Measurements from ENCODE around the gene NRXN3.

The NRXN3 gene

DNA sequence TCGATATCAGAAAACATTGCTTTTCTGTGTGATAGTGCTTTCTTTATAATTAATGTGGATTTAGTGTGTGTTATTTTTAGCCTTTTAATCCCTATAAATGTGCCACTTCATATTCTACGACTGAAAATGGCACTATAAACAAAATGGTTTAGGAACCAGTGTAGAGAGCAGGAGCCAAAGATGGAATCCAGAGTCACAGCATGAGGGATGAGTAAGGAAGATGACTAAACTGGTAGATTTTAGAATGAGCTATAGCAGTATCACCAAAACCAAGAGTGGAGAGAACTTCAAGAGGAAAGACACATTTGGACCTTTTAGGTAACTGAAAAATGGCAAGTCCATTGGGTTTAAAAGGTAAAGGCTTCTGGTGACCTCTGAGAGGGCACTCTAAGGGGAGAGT, 887.2 kb downstream of the NRXN3 start:
- POLR2A ChIA-PET = interaction anchor here (1.0 kb wide), 1 partner anchor 12 kb away, joined by 3 read pairs; no protein-coding TSS in a partner anchor

DNA sequence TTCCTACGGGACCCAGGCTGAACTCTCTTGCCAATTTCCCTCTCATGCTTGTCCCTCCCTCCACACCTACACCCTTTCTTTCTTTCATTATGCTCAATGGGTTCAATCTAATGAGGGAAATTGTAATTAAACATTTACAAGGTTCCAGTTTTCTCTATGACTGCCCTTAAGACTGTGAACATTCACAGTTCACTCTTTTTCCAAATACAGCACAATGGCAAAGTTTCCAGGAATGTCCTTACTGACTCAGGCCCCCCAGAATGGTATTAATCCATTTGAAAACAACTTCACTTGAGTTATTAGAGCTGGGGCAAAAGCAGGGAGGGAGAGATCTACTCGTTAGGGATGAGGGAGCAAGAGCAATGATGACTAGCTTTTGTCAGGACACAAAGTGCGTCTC, 892.1 kb downstream of the NRXN3 start:
- no peak for DNase-seq (ENCODE audit: low read depth, low spot score)
- ChIA-PET CTCF (interaction anchor here (1.4 kb wide), 1 partner anchor 10 kb away, joined by 3 read pairs; no protein-coding TSS in a partner anchor), POLR2A (no interaction called here)
- no peak overlapping the region for H3K4me3 ChIP-seq (ENCODE audit: low read depth, low read length)
- TF ChIP-seq, protein P1, sequence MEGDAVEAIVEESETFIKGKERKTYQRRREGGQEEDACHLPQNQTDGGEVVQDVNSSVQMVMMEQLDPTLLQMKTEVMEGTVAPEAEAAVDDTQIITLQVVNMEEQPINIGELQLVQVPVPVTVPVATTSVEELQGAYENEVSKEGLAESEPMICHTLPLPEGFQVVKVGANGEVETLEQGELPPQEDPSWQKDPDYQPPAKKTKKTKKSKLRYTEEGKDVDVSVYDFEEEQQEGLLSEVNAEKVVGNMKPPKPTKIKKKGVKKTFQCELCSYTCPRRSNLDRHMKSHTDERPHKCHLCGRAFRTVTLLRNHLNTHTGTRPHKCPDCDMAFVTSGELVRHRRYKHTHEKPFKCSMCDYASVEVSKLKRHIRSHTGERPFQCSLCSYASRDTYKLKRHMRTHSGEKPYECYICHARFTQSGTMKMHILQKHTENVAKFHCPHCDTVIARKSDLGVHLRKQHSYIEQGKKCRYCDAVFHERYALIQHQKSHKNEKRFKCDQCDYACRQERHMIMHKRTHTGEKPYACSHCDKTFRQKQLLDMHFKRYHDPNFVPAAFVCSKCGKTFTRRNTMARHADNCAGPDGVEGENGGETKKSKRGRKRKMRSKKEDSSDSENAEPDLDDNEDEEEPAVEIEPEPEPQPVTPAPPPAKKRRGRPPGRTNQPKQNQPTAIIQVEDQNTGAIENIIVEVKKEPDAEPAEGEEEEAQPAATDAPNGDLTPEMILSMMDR (IDR thresholded peaks at IDR 0.05; ENCODE audit: insufficient read depth, low read length, missing control alignments) = no peak

More for the DNA sequence above, 887.2 kb downstream of the NRXN3 start:
- H3K4me3 ChIP-seq (ENCODE audit: low read depth, low read length) = no peak overlapping the region
- no peak for DNase-seq (ENCODE audit: low read depth, low spot score)
- CTCF ChIA-PET = no interaction called here
- TF ChIP-seq, protein P1 (IDR thresholded peaks at IDR 0.05; ENCODE audit: insufficient read depth, low read length, missing control alignments) = no peak

DNA sequence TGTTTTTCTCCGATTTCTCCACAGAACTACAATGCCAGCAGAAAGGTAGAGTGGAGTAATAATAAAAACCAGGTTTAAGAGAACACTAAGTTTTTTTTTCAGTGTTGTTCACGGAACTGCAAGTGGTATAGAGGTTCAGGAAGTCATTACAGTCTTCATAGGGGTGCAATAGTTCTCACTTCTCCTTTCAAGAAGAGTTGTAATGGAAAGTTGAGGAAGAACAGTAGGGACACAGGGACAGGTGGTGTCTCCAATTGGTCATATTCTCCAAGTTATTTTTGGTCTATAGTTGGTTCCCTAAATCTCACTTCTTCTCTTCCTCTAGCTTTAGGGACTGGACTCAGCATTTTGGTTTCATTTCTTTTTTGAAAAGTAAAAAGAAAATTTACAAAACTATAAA, 894.0 kb downstream of the NRXN3 start:
- no peak overlapping the region for H3K4me3 ChIP-seq (ENCODE audit: low read depth, low read length)
- ChIA-PET CTCF (no interaction called here), POLR2A (no interaction called here)
- no peak for DNase-seq (ENCODE audit: low read depth, low spot score)
- TF ChIP-seq, protein P1 (IDR thresholded peaks at IDR 0.05; ENCODE audit: insufficient read depth, low read length, missing control alignments) = no peak

DNA sequence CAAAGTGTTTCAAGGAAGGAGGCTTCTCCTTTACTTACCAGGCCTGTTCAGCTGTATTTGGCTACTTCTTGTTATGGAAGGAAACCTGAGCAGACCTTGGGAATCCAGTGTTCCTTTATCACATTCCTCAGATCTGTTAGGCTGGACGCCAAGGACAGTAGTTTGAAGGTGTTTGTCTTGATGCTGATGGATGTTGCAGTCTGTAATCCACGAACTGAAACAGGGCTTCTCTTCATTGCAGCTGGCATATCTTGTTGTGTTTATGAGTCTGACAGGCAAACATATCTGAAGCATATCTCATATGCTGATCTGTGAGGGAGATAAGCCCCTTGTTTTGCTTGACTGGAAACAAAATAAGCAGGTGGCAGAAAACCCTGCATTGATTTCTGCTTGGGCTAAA, 904.3 kb downstream of the NRXN3 start:
- ChIA-PET CTCF (no interaction called here), POLR2A (no interaction called here)

DNA sequence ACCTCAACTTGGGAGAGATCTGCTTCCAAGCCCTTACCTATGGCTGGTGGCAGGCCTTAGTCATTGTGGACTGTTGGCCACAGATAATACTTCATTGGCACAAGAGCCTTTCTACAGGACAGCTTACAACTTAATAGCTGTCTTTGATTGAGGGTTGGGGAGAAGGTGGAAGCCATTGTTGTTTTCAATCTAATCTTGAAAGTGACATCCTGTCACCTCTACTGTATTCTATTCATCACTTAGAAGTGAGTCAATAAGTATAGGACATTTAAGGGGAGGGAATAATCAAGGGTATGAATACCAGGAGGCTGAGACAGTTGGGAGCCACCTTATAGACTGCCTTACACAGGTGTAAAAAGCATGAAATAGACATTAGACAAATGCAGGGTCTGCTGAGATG, 906.3 kb downstream of the NRXN3 start:
- ChIA-PET POLR2A (no interaction called here), CTCF (interaction anchor here (0.6 to 0.8 kb wide), 2 partner anchors 9 to 407 kb away, joined by 3 read pairs; no protein-coding TSS in a partner anchor)
- H3K4me3 ChIP-seq (ENCODE audit: low read depth, low read length) = no peak overlapping the region
- TF ChIP-seq, protein P1 (IDR thresholded peaks at IDR 0.05; ENCODE audit: insufficient read depth, low read length, missing control alignments) = no peak
- DNase-seq (ENCODE audit: low read depth, low spot score) = no peak

More for the DNA sequence above, 904.3 kb downstream of the NRXN3 start:
- TF ChIP-seq, protein P1 (IDR thresholded peaks at IDR 0.05; ENCODE audit: insufficient read depth, low read length, missing control alignments) = no peak
- no peak for DNase-seq (ENCODE audit: low read depth, low spot score)
- no peak overlapping the region for H3K4me3 ChIP-seq (ENCODE audit: low read depth, low read length)

DNA sequence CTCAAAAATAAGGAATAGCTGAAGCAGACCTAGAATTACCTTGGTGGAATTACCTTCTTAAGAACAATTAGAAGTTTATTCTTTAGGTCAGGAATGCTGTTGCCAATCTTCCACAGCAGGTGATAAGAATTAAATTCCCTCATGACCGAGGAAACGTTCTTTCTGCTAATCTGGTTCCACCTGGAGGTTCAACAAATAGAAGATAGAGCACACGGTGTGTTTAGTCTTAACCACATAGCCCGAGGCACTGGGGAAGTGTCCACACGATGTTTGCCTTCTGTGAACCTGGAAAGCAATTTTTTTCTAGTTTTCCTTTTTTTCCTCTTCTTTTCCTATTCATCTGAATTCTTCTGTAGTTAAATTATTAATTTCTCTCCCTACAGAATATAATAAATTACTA, 906.9 kb downstream of the NRXN3 start:
- POLR2A ChIA-PET = no interaction called here
- no peak for DNase-seq (ENCODE audit: low read depth, low spot score)
- TF ChIP-seq, protein P1 (IDR thresholded peaks at IDR 0.05; ENCODE audit: insufficient read depth, low read length, missing control alignments) = no peak
- CTCF ChIA-PET = no interaction called here
- no peak overlapping the region for H3K4me3 ChIP-seq (ENCODE audit: low read depth, low read length)
